Neural progenitor cell (in vitro differentiated cells): ENCODE data around the gene CPM.

ENCODE experiments used
- EZH2 ChIP-seq: fragments of 200-600 bp; sonication (generic); IDR thresholded peaks from 2 replicates; pipeline ENCODE4 v1.6.1; 2017; ENCODE audit warnings: antibody characterized with exemption, mild to moderate bottlenecking, moderate library complexity
- EZH2phosphoT487 ChIP-seq: fragments of 200-600 bp; sonication (generic); IDR thresholded peaks from 2 replicates; pipeline ENCODE4 v1.6.1; 2017; ENCODE audit warnings: antibody characterized with exemption
- TF ChIP-seq, protein P1 (sequence below): fragments of 200-600 bp; sonication (generic); IDR thresholded peaks from 2 replicates; pipeline ENCODE4 v1.5.1; 2017; ENCODE audit warnings: antibody characterized with exemption, mild to moderate bottlenecking

DNA sequence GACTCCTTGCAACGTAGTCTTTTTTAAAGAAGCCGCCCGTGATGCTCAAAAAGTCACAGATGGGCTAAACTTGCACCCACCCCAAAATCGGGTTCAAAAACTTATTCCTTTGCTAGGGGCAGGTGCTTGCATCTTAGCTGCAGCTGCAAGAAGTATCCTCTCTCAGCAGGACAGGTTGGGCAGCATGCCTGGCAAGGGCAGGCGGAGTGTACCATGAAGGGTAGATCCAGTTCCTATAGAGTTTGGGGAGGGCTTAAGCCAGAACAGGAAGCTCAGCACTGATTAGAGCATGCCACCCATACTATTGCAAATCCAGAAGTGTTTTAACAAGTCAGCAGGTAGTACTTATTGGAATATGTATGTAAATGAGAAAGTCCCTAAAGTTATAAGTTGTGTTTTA lies 48.7 kb downstream of the CPM start:
- TF ChIP-seq, protein P1, sequence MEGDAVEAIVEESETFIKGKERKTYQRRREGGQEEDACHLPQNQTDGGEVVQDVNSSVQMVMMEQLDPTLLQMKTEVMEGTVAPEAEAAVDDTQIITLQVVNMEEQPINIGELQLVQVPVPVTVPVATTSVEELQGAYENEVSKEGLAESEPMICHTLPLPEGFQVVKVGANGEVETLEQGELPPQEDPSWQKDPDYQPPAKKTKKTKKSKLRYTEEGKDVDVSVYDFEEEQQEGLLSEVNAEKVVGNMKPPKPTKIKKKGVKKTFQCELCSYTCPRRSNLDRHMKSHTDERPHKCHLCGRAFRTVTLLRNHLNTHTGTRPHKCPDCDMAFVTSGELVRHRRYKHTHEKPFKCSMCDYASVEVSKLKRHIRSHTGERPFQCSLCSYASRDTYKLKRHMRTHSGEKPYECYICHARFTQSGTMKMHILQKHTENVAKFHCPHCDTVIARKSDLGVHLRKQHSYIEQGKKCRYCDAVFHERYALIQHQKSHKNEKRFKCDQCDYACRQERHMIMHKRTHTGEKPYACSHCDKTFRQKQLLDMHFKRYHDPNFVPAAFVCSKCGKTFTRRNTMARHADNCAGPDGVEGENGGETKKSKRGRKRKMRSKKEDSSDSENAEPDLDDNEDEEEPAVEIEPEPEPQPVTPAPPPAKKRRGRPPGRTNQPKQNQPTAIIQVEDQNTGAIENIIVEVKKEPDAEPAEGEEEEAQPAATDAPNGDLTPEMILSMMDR, result no peak
- TF ChIP-seq EZH2, result no peak
- no peak for TF ChIP-seq EZH2phosphoT487
